Hematopoietic multipotent progenitor cell treated with erythropoietin and hydrocortisone succinate and interleukin-3 and kit ligand, for 6 days (in vitro differentiated cells): ENCODE data around the gene ODAD4.

Experiments used
- DNase-seq: peaks from one replicate; pipeline ENCODE4 v3.0.0-alpha.2; 2015

ODAD4 gene, protein sequence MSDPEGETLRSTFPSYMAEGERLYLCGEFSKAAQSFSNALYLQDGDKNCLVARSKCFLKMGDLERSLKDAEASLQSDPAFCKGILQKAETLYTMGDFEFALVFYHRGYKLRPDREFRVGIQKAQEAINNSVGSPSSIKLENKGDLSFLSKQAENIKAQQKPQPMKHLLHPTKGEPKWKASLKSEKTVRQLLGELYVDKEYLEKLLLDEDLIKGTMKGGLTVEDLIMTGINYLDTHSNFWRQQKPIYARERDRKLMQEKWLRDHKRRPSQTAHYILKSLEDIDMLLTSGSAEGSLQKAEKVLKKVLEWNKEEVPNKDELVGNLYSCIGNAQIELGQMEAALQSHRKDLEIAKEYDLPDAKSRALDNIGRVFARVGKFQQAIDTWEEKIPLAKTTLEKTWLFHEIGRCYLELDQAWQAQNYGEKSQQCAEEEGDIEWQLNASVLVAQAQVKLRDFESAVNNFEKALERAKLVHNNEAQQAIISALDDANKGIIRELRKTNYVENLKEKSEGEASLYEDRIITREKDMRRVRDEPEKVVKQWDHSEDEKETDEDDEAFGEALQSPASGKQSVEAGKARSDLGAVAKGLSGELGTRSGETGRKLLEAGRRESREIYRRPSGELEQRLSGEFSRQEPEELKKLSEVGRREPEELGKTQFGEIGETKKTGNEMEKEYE

DNA sequence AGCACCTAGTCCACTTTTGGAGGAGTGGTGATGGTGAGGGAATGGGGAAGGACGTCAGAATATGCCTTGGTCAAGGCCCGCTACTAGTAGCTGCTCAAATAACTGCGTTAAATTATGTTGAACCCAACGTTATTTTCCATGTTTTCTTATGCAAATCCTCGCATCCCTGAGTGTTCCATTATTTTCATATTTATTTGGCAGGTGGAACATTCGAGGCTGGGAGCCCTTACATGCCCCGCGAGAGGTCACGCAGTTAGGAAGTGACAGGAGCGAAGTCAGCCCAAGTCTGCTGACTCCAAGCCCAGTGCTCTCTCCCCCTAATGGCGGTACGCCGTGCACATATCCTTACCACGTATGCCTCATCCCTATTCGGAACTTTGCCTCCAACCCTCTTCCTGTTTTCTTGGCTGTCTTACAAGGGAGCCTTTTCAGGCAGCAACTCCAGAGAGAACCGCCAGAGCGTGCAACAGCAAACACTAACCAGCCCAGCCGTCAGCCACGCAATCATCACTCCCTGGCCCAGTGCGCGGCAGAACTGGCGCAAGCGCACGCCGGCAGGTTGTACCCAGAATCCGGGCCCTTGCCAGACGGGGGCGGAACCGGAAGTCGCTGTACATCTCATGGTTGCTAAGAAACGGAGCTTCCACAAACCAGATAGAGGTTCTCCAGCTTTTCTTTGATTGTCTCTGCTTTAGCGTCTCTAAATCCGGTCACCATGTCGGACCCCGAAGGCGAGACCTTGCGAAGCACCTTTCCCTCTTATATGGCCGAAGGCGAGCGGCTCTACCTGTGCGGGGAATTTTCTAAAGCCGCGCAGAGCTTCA is at the start of gene ODAD4:
TSS of gene ODAD4 (plus strand) at position 609 of the 824 bp plus-strand sequence. CDS start at position 716, 107 bp downstream.
- peak; percentile 99 for DNase-seq

DNA sequence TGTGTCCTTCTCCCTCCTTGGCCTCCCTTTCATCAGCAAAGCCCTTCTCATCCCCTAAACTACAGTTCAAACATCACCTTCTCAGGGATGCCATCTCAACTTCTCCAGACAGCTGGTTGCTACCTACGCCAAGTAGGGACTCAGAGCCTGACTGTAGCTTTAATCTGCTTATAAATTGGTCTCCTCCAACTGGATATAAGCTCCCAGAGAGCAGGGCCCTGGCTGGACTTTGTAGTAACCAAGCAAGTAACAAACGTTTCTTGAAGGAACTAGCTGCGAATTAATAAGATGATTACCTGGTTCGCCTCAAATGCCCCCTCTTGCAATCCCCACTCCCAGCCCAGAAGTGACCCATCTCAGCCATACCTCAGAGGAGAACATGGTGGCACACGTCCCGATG is 47.7 kb upstream of the ODAD4 start:
- no peak for DNase-seq

DNA sequence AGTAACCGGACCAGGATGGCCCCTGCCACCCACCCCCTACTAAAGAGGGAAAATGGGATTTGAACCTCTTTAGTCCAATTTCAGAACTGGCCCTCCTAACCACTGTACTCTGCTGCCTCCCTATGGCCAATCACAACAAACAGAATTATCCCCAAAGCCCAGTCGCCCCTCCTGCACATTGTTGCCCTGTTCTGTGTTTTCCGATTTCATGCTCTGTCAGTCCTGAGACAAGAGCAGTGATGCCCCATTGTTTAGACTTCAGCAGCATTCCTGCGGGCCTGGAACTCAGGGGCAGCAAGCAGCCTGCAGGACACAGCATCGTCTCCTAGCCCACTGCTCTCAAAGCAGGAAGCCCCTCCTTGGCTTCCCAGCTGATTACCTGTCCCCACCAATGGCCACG is 44.7 kb upstream of the ODAD4 start:
- peak; percentile 34 for DNase-seq

DNA sequence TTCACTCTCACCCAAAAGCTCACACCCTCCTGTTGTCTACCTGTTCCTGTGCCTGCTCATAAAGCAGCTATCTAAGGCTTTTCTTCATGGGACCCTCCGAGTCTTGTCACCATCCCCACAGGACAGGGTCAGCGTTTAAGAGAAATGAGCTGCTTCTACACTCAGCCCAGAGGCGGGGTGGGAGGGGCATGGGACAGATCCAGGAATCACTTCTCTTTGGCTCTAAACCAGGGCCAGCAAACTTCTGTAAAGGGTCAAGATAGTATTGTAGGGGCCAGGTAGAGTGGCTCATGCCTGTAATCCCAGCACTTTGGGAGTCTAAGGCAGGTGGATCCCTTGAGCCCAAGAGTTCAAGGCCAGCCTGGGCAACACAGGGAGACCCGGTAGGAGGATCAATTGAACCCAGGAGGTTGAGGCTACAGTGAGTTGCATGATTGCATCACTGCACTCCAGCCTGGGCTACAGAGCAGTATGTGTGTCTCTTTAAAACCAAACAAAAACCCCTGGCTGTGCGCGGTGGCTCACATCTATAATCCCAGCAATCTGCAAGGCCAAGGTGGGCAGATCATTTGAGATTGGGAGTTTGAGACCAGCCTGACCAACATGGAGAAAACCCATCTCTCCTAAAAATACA is 42.0 kb upstream of the ODAD4 start:
- DNase-seq: no peak

DNA sequence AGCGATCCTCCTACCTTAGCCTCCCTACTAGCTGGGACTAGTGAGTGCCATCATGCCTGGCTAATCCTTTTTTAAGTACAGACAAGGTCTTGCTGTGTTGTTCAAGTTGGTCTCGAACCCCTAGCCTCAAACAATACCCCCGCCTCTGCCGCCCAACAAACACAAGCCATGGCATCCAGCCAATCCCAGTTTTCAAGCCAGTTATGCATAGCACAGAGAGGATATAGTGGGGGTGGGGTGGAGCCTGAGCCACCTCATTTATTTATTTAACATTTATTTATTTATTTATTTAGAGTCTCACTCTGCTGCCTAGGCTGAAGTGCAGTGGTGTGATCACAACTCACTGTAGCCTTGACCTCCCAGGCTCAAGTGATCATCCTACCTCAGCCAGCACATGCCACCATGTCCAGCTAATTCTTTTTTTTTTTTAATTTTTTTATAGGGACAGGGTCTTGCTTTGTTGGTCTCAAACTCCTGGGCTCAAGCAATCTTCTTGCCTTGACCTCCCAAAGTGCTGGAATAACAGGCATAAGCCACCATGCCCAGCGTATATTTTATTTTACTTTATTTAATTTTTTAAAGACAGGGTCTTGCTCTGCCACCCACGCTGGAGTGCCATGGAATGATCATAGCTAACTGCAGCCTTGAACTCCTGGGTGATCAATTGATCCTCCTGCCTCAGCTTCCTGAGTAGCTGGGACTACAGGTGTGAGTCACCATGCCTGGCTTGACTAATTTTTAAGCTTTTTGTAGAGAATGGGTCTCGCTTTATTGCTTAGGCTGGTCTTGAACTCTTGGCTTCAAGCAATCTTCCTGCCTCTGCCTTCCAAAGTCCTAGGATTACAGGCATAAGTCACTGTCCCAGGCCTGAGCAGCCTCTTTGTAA is 39.0 kb upstream of the ODAD4 start:
- no peak for DNase-seq

DNA sequence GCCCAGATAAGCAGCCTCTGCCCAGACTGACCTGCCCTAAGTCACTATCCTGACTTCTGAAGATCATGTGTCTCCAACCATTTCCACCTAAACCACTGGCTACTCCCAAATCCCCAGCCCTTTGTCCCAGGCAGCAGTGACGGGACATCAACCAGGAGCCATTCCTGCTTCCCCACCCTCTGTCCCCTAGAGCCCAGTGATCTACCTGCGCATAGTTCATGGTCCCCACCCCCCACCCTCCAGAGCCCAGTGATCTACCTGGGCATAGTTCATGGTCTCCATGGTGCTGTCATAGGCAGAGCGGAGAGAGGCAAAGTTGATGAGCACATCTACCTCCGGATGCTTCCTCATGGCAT is 38.4 kb upstream of the ODAD4 start:
- no peak for DNase-seq

DNA sequence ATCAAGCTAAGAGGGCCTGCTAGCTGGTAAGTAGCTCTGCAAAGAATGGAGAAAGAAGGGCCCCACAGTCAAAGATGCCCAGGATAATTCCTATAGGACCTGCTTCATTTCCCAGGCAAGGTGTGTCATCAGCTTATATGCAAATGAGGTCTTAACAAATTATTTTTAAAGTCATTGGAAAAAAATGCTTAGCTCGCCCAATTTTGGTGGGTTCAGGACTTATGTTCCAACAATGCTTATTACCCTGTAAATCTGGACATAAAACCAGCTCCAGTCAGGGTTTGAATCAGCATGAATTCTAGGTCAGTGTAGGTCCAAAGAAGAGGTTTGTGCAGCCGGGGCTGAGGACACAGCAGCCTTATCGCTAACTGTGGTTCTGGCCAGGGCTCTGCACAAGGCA is 37.0 kb upstream of the ODAD4 start:
- no peak for DNase-seq

DNA sequence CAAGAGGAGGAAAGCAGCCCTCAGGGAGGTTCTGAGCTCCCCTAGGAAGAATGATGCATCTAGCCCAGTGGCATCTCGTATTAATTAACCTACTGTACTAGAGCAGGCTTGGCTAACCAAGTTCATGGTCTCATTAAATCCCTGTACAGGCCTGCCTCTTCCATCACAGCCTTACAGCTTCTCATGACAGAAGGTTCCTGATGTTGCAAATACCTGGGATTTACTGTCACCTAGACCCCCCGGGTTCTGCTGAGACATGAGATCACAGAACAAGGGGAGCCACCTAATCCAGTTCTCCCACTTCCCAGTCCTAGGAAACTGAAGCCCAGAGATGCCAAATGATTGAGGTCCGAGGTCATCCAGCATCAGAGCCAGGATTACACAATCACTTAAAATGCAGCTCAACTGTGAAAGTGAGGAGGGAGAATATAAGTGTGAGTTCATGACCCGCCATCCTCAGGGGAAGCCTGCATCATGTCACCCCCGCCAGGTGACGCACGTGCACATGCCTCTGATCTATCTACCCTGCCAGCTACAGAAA is 35.6 kb upstream of the ODAD4 start:
- DNase-seq: no peak

DNA sequence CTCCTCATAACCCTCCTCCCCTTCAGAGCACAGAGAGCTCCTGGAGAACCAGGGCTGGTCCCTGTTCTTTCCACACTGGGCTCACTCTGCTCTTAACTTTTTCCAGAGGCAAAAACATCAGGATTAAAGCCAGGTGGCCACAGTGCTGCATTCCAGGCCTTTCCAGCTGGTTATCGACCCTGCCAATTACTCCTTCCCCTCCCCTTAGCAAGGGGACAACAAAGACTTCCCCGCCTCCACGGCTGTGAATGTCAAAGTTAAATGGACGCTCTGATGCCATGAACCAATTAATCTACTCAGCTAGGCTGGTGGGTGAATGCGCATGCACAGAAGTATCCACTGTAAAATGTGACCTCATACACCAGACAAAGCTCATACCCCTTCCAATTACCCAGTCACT is 34.8 kb upstream of the ODAD4 start:
- DNase-seq: no peak

DNA sequence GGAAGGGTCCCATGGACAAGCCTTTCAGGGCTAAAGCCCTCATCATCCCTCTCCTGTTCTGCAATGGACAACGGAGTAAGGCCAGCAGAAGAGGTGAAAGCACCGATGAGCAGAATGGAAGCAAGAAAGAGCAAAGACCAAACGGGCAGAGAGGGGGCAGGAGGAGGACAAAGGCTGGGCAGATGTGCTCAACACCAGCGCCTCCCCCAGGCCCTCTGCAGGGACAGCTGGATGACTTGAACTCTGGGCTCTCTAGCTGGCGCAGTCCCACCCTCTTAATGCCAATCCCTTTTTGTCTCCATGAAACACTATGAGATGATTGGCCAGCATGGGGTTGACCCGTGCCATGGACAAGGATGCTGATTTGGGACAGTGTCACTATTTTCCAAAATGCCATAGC is 33.7 kb upstream of the ODAD4 start:
- no peak for DNase-seq

DNA sequence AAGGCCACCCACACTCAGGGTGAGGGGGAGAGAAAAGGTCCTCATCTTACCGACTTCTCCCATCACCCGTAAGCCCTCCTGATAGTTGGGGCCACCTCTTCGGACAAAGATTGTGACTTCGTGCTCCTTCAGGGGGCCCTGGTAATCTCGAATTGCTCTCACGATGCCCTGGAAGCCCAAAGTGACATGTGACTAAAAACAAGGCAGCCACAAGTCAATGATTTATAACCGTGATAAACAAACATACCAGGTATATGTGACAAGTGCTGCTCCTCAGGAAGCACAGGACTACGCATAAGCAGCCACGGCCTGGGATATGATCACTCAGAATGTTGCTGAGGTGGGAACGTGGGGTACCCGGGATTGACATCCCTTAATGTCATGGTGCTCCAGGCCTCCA is 28.8 kb upstream of the ODAD4 start:
- no peak for DNase-seq

DNA sequence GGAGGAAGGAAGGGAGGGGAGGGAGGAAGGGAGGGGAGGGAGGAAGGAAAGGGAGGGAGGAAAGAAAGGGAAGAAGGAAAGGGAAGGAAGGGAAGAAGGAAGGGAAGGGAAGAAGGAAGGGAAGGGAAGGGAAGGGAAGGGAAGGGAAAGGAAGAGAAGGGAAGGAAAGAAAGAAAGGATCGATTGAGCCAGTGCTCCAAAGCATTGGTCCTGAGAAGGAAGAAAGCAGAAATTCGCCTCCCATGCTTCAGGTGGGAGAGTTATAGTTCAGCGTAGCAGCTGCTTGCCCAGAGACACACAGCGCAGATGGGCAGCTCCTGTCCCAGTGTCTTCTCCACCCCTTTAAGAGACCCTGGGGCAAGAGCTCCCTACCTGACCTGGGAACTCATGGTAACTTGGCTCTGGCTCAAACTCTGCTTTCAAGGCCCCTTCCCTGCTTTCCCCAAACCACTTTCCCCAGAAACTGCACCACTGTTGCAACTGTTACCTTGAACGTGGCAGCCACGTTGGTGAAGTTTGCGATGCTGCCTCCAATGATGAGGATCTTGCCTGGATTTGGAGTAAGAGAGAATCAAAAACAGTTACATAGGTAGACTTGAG is 26.1 kb upstream of the ODAD4 start:
- DNase-seq: no peak

DNA sequence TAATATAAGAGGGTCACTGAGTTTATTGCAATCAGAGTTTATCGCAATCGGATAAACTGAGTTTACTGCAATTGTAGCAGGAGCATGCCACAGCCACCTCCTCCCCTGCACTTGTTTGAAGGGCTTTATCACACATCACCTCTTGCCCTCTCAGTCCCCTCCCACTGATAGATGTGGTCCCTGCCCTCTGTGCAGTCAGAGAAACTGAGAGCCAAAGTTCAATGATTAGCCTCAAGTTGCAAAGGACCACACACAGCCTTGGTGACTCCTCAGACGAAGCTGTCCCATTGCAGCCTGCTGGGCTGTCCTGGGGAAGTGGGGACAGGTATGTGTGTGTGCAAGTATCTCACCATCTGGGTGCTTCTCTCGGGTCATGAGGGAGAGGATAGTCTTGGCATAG is 25.2 kb upstream of the ODAD4 start:
- DNase-seq: no peak

DNA sequence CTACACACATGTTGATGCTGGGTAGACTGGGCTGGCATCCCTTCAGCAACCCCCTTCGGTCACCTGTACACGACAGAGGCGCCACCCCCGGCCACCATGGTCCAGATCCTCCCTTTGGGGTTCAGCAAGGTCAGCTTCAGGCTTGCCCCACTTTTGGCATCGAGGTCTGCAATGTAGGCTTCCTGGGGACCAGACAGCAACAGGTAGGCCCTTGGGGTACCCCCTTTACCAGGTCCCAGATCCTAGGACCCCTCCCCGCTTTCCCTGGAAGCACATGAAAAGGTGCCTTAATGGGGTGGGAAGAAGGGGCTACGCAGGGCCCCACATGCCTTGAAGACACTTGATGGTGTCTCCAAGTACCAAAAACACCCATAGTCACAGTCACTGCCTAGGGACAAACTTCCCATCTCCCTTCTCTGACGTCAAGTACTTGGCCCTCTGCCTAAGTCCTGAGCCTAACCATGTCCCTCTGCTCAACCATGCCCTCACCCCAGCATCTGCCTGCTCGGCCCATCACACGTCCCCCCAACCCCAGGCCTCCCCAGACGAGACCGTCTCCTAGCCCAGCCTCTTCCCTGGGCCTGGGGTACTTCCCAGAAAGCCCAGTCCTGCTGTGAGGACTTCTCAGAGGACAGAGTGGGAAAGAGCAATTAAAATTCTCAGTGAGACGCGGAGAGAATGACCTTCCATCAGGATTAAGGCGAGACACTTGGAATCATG is 23.8 kb upstream of the ODAD4 start:
- DNase-seq: no peak

DNA sequence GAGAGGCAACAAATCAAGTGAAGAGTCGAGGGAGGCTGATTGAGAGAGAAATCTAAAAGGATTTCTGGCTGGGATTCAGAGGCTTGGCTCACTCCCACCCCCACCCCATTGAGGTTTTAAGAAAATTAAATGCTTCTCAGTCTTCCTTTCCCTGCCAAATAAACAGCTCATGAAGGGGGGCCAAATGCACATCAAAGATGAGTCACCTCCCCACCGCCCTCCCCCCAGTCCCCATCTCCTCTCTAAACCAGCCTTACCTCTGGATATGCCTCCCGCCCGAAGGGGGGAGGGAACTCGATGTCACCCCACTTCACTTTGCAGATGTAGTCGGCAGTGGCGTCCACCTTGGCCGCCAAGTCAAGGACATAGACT is 23.2 kb upstream of the ODAD4 start:
- DNase-seq: no peak

DNA sequence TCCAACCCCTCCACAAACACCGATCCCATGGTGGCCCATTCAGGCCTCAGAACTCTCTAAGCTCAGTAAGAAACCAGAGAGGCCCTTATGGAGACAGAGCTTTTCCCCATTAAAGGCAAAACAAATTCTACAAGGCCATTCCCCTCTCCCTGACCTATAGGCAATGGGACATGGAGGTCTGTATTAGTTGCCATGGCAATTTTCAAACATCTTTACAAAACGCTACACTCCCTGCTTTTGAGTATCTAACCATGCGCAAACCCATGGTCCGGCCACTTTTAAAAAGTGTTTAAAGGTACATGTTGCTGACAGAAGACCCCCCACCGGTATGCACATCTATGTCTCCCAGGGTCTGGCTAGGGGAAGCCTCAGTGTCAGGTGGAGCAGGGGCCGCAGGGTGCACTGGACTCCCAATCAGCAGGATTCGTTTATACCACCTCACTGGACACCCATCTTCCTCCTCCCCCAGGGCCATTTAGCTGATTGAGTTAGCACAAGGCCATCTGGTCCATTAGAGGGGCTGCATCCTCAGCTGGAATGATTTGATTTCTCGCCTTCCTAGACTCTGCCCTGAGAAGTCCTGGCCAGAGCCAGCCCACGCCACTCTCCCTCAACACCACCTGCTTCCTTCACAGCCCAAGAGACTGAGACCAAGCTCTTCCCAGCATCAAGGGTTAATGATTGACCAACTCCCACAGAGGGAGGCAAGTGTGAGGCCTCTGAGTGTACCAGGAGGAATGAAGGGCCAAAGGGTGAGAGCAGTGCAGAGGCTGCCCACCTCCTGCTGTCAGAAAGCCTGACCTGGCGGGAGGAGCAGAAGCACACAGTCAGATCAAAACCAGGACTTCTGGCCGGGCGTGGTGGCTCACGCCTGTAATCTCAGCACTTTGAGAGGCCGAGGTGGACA is 22.5 kb upstream of the ODAD4 start:
- no peak for DNase-seq

DNA sequence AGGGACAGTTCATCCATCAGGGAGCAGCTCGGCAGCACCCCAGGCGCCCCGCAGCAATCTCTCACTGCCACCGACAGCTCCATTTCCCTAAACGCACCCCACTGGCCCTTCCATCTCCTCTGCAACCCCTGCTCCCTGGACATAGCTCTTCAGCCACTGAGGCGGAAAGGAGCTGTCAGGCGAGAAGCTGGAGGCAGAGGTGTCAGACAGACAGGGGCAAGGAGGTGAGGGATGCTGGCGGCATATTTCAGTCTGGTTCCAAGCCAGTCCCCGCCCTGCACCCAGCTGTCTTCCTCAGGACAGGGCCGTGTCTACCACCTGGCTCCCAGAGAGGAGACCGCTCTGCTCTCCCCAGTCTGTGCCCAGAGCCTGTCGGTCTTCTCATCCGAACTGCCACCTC is 21.3 kb upstream of the ODAD4 start:
- no peak for DNase-seq

DNA sequence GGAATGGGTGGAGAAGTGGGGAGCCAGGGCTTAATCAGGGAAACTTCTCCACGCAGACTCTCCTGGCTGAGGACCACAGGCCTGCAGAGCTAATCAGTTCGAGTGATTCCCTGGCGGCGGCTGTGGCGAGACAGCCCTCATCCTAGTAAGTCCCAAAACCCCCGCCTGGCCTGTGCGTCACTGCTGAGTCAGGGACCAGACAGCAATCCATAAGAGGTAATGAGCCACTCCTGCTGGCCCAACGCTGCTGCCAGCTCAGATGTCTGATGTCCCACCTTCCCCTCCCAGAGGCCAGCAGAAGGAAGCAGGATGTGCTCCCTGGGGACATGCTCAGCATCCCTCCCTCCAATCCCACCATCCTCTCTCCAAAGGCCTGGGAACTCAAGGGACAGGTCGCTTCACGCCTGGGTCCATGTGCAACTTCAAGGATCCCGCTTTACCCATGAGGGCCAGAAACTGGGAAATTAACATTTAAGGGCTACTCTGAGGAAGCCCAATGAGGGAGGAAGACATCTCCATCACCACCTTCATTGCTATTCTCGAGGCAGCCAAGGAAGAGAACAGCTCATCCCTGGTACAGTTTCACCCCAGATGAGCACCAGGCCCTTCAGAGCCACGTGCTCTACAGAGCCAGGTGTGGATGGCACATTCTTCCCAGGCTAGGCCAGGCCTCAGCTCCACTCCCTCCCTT is 19.6 kb upstream of the ODAD4 start:
- DNase-seq: no peak

DNA sequence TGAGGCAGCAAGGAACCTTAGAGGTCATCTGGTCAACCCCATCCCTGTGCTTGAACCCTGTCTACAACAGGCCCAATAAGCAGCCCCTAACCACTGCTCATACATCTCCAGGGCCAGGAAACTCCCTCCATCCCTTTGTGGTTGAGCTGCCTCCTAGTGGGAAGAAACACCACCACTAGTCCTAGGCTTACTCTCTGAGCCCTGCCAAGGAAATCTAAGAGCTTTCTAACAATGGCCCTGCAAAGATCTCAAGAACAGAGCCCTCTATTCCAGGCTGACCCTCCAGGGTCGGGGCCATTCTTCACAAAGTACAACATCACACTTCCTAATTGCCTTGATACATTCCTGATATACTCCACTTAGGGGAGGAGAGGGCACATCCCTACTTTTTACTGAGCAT is 17.5 kb upstream of the ODAD4 start:
- no peak for DNase-seq
